Bone marrow (tissue), 2 donors: Measurements from ENCODE around the gene KLF8.
A peak's percentile ranks its signal among the peaks of the same experiment; 100 is the strongest.
"Not testable (repeated sequence)": the region's sequence is repeated elsewhere in the genome, so short reads cannot be mapped to it uniquely, and the experiment has no call there.

Experiments used
- DNase-seq, 2 donors: peaks; one replicate each; lab custom pipeline; 2025; lab: John Stamatoyannopoulos, UW

KLF8 gene

GRCh38 chrX:56232221-56233082 lies at the start of gene KLF8:
KLF8 (plus strand) TSS chrX:56232356; CDS start chrX:56233335, 979 bp downstream.
- no peak for DNase-seq

- DNase-seq = not testable (repeated sequence)
Observed at GRCh38 chrX:56206945-56207344, 25.2 kb upstream of the KLF8 start.

GRCh38 chrX:56211701-56212100 lies 20.5 kb upstream of the KLF8 start:
- no peak for DNase-seq

GRCh38 chrX:56216332-56216731 lies 15.8 kb upstream of the KLF8 start:
- DNase-seq = no peak

GRCh38 chrX:56219700-56220099 lies 12.5 kb upstream of the KLF8 start:
- no peak for DNase-seq

- DNase-seq = no peak
Observed at GRCh38 chrX:56221101-56221500, 11.1 kb upstream of the KLF8 start.

- DNase-seq = no peak
Observed at GRCh38 chrX:56222473-56223000, 9.6 kb upstream of the KLF8 start.

GRCh38 chrX:56226980-56227379 lies 5.2 kb upstream of the KLF8 start:
- DNase-seq = no peak

- no peak for DNase-seq
Observed at GRCh38 chrX:56228914-56229313, 3.2 kb upstream of the KLF8 start.

- DNase-seq = no peak
Observed at GRCh38 chrX:56231537-56232090, 542 bp upstream of the KLF8 start.

- no peak for DNase-seq
Observed at GRCh38 chrX:56233100-56233499, 944 bp downstream of the KLF8 start.

- no peak for DNase-seq
Observed at GRCh38 chrX:56233682-56234081, 1.5 kb downstream of the KLF8 start.

- DNase-seq = peak in 1 of 2 donors; percentile 3
Observed at GRCh38 chrX:56248492-56248891, 16.3 kb downstream of the KLF8 start.

GRCh38 chrX:56253832-56254703 lies 21.9 kb downstream of the KLF8 start:
- DNase-seq = no peak

GRCh38 chrX:56268888-56269287 lies 36.7 kb downstream of the KLF8 start:
- DNase-seq = no peak

- no peak for DNase-seq
Observed at GRCh38 chrX:56278692-56279091, 46.5 kb downstream of the KLF8 start.

- no peak for DNase-seq
Observed at GRCh38 chrX:56279863-56280262, 47.7 kb downstream of the KLF8 start.

- DNase-seq = no peak
Observed at GRCh38 chrX:56281789-56282188, 49.6 kb downstream of the KLF8 start.

GRCh38 chrX:56284269-56284668 lies 52.1 kb downstream of the KLF8 start:
- no peak for DNase-seq

- no peak for DNase-seq
Observed at GRCh38 chrX:56288608-56289007, 56.5 kb downstream of the KLF8 start.

GRCh38 chrX:56289449-56289848 lies 57.3 kb downstream of the KLF8 start:
- DNase-seq = no peak

- DNase-seq = no peak
Observed at GRCh38 chrX:56308726-56309125, 76.6 kb downstream of the KLF8 start.
